Measurements from ENCODE around the gene KIT.

The KIT gene

GRCh38 chr4:54708339-54709279, 50.9 kb downstream of the KIT start:
- no peak for DNase-seq

- DNase-seq: no peak
These were observed 51.6 kb downstream of the KIT start for GRCh38 chr4:54709400-54709799.

GRCh38 chr4:54712206-54712605, 54.4 kb downstream of the KIT start:
- no peak for DNase-seq

GRCh38 chr4:54714631-54715030, 56.9 kb downstream of the KIT start:
- DNase-seq: no peak

- no peak for DNase-seq
These were observed 58.8 kb downstream of the KIT start for GRCh38 chr4:54716478-54717065.

- DNase-seq: no peak
These were observed 59.9 kb downstream of the KIT start for GRCh38 chr4:54717694-54718093.

GRCh38 chr4:54719378-54719777, 61.6 kb downstream of the KIT start:
- DNase-seq: no peak

GRCh38 chr4:54723220-54723619, 65.5 kb downstream of the KIT start:
- DNase-seq: no peak

GRCh38 chr4:54723820-54724219, 66.1 kb downstream of the KIT start:
- no peak for DNase-seq

GRCh38 chr4:54726907-54727306, 69.2 kb downstream of the KIT start:
- DNase-seq: no peak

- no peak for DNase-seq
These were observed 69.6 kb downstream of the KIT start for GRCh38 chr4:54727346-54727745.

- no peak for DNase-seq
These were observed 70.6 kb downstream of the KIT start for GRCh38 chr4:54728368-54728767.

- DNase-seq: no peak
These were observed 71.5 kb downstream of the KIT start for GRCh38 chr4:54729256-54729655.

GRCh38 chr4:54730581-54730980, 72.8 kb downstream of the KIT start:
- no peak for DNase-seq

- DNase-seq: no peak
These were observed 73.8 kb downstream of the KIT start for GRCh38 chr4:54731552-54731951.

- DNase-seq: no peak
These were observed 74.2 kb downstream of the KIT start for GRCh38 chr4:54731976-54732375.

- no peak for DNase-seq
These were observed 79.7 kb downstream of the KIT start for GRCh38 chr4:54737421-54737820.

GRCh38 chr4:54741202-54741601, 83.4 kb downstream of the KIT start:
- no peak for DNase-seq

- no peak for DNase-seq
These were observed 85.1 kb downstream of the KIT start for GRCh38 chr4:54742636-54743399.

- no peak for DNase-seq
These were observed 85.8 kb downstream of the KIT start for GRCh38 chr4:54743562-54743961.

- no peak for DNase-seq
These were observed 86.7 kb downstream of the KIT start for GRCh38 chr4:54744487-54744886.

GRCh38 chr4:54745031-54745770, 87.4 kb downstream of the KIT start:
- DNase-seq: no peak

GRCh38 chr4:54746218-54746617, 88.5 kb downstream of the KIT start:
- peak; percentile 2 for DNase-seq

All from NCI-H2107 (cell line).